ENCODE data around the gene ZNFX1.
"Not testable (repeated sequence)": the region's sequence is repeated elsewhere in the genome, so short reads cannot be mapped to it uniquely, and the experiment has no call there.

The ZNFX1 gene

DNA sequence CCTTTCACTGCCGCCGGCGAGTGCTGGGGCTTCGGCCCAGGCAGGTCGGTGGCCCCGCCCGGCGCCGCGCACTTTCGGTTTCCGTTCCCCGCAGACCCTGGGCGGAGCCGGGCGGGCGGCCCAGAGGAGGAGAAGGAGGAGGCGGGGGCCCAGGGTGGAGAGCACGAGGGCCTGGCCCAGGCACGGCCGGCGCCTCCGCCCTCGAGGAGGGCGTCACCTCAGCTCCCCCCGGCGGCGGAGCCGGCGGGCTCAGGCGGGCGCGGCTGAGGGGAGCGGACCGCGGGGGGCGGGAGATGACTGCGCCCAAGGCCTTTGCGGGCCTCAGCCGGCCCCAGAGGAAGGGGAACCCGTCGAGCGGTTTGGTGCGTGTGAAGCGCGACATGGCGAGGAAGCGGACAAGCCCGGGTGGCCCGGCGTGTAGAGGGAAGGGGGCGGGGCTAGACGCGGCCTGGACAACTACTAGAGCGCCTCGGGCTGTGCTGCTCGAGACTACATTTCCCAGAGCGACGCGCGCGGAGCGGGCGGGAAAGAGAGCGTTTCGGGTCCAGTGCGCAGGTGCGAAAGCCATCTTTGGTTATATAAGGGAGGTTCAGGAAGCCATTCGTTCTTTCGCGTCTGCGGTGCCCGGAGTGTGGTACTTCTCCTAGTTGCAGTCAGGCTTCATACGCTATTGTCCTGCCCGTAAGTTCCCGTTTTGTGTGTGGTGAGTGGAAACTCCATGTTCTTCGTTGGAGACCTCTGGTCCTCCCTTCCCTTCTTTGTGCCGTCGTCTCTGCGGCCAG is at the start of gene ZNFX1:
Gene ZNFX1 (minus strand): TSS at position 22 of the 782 bp plus-strand sequence. CDS start 2,218 bp downstream, outside the sequence.
- peak; percentile 98 for DNase-seq (ENCODE audit: low spot score)

DNA sequence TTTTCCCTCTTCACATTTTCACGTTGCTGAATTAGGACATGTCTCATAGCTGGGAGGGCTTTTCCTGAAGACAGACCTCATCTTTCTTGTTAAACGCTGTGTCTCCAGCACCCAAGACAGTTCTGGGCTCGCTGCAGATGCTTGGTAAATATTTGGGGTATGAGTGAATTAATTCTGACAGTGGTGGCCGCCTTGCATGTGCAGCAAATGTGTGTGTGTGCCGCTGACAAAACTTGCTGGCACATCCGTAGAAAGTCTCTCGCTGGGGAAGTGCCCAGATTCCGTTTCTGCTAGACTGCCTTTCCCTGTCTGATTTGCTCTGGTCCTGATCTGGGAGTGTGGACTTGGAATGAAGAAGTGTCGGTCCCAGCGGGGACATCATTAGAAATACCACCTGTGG is 48.2 kb upstream of the ZNFX1 start:
- DNase-seq (ENCODE audit: low spot score): peak; percentile 82

DNA sequence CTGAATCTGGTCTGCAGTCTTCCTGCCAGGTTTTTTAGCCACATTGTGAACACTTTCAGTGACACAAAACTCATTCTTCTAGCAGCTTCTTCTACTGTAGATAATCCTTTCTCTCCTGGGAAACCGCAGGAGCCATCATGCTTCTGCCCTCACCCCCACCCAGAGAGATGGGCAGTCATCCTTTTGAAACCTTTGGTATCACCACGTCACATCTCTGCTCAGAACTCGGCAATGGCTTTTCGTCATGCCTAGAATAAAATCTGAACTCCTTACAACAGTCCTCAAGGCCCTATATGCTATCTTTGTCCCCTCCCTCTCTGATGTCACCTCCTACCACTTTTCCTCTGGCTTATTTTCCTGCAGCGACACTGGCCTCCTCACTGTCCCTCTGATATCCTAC is 46.4 kb upstream of the ZNFX1 start:
- no peak for DNase-seq (ENCODE audit: low spot score)

DNA sequence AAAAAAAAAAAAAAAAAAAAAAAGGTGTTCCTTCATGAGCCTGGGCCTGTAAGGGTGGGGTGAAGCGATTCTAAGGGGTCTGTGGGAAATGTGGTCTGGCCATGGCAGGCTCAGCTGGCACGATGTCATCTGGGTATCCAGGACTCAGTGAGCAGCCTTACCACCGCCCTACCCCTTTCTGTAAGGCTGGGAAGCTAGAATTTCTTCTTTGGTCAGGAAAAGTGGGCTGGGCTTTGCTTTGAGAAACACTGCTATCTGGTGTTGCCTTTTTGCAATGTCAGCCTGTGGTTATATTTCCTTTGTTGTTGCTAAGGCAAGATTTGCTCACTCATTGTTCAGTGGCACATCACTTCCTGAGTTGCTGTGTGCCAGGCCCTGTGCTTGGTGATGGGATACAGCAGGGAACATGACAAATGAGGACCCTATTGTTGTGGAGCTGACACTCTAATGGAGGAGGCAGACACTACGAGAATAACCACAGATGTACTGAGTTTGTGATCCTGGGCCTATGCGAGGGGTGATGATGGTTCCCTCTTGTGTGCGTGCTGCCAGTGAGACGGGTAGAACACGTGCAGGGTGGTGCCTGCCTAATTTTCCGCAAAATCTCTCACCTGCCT is 45.9 kb upstream of the ZNFX1 start:
- DNase-seq (ENCODE audit: low spot score): peak; percentile 78

DNA sequence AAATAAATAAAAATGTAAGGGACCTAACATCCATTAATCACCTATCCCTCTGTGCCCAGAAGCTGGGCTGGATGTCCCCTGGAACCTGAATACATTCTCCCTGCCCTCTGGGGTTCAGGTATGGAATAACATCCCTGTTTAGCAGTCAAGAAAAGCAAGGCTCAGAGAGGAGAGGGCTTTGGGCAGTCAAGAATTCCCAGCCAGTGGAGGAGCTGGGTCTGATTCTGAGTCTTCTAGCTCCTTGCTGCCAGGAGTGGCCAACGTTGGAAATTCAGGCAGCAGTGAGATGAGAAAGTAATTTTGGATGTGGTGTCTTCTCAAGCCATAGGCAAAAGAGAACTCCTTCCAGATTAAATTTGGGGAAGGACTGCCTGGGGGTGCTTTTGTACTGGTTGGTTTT is 42.6 kb upstream of the ZNFX1 start:
- peak; percentile 69 for DNase-seq (ENCODE audit: low spot score)

DNA sequence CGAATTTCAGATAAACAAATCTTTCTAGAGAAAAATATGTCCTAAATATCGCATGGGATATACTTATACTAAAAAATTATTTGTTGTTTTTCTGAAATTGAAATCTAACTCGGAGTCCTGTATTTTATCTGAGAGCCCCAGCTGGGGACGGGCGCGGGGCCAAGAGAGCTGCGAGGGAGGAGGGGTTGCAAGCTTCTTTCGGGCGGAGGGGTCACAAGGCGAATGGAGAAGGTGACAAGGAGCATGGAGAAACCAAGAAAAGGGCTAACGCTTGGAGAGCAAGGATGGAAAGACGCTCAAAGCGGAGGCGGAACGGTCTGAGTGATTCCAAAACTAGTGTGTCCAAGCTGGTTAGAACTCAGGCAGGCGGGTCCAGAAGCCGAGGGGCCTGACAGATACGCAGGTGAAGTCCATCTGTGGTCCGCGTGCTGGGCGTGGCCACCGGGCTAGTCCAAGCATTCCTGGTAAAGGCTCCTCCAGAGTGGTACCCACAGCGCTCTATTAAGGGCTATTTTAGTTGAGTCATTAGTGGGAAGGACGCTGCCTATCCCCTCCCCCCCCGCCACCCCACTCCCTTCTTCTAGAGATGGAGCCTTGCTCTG is 41.5 kb upstream of the ZNFX1 start:
- no peak for DNase-seq (ENCODE audit: low spot score)

DNA sequence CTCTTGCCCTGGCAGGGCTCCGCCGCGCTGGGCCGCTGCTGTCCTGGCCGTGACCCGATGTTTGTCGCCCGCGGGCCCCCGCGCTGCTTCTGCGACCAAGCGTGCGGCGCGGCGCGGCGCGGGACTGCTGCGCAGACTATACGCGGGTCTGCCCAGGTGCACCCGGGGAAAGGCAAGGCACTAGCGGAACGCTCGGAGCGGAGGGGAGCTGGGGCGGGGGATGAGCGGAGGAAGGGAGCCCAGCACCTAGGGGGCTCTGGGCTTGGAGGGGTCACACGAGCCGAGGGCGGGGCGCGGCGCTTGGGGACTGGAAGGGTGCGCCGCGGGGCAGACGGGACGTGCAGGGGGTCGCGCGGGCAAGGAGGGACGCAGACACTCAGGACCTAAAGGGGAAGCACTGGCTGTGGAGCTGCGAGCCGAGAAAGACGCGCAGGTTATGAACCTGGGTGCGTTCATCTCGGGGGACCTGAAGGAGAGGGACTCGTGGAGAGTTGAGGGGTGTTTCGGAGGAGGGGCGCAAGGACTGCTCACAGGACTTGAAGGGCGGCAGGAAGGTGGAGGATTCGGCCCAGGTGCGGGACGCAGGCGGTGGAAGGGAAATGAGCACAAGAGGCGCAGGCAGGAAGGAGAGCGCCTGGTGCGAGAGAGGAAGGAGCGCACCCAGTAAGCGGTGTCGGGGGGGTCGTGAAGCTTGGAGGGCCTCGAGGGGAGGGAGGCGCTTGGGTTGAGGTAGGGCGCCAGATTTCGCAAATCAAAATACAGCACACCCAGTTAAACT is 40.8 kb upstream of the ZNFX1 start:
- no peak for DNase-seq (ENCODE audit: low spot score)

DNA sequence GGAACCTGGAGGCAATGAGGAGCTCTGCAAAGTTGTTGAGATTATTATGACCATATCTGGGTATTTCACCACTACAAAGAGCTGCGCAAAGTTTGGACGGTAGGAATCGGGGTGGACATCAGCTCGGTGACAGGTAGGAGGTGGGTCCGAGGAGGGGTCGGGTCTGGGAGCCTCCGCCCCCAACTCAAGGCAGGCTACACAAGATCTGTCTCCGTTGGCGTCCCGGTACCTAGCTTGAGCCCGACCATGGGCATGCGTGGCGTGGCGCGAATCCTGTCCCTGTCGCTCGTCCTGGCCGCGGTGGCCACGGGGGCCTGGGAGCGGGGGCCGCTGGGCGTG is 40.2 kb upstream of the ZNFX1 start:
- DNase-seq (ENCODE audit: low spot score): no peak

DNA sequence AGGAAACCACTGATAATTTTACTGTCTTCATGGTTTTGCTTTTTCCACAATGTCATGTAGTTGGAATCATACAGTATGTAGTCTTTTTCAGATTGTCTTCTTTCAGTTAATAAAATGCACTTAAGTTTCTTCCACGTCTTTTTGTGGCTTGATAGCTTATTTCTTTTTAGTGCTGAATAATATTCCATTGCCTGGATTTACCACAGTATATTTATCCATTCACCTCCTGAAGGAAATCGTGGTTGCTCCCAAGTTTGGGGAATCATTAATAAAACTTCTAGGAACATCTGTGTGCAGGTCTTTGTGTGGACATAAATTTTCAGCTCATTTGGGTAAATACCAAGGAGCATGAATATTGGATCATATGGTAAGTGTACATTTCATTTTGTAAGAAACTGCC is 38.8 kb upstream of the ZNFX1 start:
- no peak for DNase-seq (ENCODE audit: low spot score)

DNA sequence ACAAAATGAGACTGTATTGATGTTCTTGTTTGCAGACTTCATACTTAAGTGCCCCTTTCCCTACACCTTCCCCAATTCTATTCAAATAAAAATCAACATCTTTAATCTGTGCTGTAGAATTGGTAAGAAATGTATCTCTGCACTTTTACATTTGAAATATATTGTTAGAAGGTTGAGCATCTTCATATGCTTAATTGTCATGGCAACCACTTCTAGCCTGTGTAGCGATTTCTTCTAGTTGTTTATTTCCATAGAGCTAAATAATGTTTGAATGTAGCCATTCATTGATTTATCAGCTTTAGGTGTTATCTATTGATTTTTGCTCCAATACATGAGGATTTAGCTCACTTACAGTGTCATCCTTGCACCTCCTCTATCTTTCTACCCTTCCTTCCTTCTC is 37.7 kb upstream of the ZNFX1 start:
- no peak for DNase-seq (ENCODE audit: low spot score)

DNA sequence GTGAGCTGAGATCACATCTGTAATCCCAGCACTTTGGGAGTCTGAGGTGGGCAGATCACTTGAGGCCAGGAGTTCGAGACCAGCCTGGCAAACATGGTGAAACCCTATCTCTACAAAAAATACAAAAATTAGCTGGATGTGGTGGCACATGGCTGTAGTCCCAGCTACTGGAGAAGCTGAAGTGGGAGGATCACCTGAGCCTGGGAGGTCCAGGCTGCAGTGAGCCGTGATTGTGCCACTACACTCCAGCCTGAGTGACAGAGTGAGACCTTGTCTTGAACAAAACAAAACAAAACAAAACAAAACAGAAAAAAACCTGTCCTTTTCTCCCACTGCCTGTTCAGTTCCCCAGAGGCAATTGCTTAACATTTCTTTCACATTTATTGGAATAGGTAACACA is 36.2 kb upstream of the ZNFX1 start:
- DNase-seq (ENCODE audit: low spot score): not testable (repeated sequence)

DNA sequence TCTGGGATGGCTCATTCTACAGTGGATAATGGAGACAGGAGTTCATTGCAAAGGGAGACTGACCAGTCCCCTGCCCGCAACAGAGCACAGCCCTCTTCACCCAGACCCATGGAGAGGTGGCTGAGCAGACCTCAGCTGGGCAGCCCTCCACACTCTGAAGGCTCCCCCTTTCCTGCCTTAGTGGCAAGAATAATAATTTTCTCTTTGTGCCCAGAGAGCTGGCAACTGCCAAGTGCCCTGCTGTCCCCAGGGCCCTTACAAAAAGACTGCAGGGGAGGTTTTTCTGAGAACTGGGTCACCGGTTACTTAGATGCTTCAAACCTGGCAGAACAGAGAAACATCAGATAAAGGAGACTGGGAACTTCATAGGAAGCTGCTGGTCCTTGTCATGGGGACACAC is 35.4 kb upstream of the ZNFX1 start:
- DNase-seq (ENCODE audit: low spot score): no peak

DNA sequence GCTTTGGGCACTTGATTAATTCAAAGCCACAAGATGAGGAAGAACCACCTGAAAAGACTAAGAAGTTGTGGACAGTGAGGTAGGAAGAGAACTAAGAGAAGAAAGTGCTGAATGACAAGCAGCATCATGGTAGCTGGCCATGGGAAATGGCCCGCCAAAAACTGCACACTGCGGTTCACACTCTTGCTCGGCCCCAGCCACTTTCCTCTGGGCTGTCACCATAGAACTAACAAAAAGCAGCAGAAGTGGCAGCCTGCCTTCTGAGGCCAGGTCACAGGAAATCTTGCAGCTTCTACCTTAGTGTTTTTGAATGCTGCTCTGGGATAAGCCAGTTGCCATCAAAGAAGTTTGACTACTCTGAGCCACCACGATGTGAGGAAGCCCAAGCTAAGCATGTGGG is 34.8 kb upstream of the ZNFX1 start:
- no peak for DNase-seq (ENCODE audit: low spot score)

DNA sequence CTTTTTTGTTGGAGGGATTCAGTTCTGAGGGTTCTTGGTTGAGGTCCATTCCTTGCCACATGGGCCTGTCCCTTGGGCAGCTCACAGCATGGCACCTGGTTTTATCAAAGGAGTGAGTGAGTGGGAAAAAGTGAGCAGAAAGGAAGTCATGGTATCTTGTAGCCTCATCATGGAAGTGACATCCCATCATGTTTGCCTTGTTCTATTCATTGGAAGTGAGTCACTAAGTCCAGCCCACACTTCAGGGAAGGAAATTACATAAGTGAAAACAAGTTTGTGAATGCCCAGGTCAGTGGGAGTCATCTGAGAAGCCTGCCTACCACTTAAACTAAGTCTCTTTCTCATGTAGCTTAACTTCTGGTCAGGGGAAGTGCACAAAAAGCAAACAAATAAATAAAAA is 32.8 kb upstream of the ZNFX1 start:
- no peak for DNase-seq (ENCODE audit: low spot score)

DNA sequence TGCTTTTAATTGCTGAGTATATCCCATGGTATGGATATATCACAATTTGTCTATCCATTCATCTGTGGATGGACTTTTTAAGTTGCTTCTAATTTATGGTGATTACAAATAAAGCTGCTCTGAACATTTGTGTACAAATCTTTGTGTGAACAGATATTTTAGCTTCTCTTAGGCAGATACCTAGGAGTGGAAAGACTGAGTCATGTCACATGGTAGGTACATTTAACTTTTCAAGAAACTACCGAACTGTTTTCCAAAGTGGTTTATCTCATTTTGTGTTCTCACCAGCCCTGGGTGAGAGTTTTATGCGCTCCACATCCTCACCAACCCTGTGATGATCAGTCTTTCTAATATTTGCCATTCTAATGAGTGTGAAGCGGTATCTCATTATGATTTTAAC is 31.0 kb upstream of the ZNFX1 start:
- DNase-seq (ENCODE audit: low spot score): no peak

DNA sequence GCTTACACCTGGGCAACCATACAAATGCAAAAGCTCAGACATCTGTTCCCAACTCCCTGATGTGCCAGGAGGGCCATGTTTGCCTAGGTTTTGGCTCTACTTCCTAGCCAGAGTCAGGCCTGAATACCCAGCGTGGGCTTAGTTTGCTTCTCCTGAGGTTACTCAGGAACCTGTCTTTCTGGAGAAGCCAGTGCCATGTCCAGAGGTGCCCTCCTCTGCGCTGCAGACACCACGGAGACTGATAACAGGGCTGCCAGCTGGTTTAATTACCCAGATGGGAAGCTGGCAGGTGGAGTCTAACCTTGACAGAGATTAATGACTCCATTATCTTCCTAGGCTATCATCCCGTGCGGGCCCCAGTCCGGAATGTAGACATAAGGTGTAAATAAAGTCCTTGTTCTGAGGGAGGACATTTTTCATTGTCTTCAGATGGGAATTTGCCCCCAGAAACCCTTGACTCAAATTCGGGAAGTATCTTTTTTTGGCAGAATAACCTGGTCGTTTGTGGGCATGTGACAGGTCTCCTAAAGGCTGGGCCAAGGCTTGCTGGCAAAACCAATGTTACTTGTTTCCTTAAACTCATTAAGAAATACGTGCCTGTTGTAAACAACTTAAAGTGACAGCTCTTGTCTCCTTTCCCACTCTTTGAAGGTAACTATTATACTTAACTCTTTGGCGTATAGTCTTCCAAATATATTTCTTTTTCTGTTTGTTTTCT is 29.2 kb upstream of the ZNFX1 start:
- no peak for DNase-seq (ENCODE audit: low spot score)

DNA sequence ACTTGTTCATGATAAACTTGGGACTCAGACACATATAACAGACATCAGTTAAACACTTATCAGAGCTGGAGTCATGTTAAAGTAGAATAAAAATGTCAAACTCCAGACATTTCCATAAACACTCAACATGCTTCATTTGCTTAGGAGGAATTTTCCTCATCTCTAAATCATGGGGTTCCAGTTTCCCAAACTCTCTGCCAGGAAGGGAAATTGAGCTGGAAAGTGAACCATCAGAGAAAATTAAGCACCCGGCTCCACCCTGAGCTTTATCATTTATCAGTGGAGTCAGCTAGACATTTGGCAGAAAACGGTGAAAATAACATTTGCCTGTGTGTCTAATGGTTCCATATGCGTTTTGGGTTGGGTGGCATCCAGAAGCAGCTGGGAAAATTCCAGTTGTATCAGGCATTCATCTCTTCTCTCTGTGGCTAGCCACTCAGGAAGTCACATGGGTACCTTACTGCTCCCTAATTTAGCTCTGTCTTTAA is 25.3 kb upstream of the ZNFX1 start:
- peak; percentile 67 for DNase-seq (ENCODE audit: low spot score)

DNA sequence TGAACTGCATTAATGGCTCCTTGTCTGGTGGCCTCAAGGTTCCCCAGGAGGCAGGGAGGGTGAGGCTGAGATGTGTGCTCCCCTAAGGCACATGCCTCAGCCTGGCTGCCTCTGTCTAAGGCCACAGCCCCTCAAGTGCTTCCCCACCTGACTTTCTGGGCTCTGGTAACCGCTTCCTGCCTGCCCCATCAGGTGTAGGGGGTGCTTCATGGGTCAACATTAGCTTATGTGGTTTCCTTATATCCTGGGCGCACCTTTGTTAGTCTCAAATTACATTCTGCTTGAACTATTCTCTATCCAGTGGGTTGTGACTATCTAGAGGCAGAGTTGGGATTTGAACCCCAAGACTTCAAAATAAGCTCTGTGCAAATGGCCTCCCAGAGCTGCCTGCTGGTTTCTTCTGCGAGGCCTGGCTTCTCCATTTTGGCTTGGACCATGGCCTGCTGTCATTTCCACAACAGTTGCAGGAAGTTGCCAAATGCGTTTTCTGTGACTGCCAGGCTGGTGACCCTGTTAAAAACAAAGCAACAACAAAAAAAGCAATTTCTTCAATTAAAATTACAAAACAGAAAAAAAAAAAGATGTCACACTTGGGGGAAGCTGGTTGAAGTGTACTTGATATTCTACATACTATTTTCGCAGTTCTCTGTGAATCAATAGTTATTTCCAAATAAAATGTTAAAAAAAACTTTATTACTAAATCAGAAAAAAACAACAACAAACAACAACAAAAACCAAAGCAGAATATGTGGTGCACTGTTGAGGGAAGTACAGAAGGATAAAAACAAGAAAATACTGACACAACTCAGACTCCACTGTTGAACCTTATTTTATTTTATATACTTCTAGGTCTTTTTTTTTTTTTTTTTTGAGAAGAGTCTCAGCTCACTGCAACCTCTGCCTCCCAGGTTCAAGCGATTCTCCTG is 20.0 kb upstream of the ZNFX1 start:
- no peak for DNase-seq (ENCODE audit: low spot score)

DNA sequence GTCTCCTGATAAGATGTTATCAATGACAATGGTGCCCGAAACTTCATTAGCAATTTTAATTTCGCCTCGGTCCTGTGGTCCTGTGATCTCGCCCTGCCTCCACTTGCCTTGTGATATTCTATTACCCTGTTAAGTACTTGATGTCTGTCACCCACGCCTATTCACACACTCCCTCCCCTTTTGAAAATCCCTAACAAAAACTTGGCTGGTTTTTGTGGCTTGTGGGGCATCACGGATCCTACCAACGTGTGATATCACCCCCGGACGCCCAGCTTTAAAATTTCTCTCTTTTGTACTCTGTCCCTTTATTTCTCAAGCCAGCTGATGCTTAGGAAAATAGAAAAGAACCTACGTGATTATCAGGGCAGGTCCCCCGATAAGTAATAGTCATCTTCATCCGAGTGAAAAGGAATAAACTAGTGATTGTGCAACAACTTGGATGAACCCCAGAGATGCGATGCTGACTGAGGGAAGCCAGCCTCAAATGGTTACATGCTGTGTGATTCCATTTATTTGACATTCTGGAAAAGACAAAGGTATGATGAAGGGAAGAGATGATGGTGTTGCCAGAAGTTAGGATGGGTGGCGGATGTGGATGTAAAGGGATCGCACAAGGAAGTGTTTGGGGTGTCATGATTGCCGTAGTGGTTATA is 16.3 kb upstream of the ZNFX1 start:
- not testable (repeated sequence) for DNase-seq (ENCODE audit: low spot score)

DNA sequence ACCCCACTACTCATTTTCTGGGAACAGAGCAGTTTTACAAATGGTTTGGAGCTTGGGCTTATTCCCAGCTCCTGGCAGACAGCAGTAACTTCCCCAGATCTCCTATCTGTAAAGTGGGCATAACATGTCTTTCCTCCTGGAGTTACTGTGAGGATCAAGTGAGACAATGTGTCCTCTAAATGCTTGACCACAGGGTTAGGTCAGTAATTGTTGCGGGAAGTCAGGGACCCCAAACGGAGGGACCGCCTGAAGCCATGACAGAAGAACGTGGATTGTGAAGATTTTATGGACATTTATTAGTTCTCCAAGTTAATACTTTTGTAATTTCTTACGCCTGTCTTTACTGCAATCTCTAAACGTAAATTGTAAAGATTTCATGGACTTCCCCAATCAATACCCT is 15.3 kb upstream of the ZNFX1 start:
- DNase-seq (ENCODE audit: low spot score): no peak

Data from AG20443 (cell line).